Measurements from ENCODE around the gene ESR1. TPM values are rescaled to one million over a fixed set of nuclear protein-coding genes. Genes with fewer than 3 reads are reported as not detected.
"Not testable (repeated sequence)": the region's sequence is repeated elsewhere in the genome, so short reads cannot be mapped to it uniquely, and the experiment has no call there.

ESR1 gene
- total and polyA plus RNA-seq, 4 donors, result 0.05 to 16.1 (median 6.3) TPM

GRCh38 chr6:152136449-152136825, 329.0 kb downstream of the ESR1 start:
- H3K27ac ChIP-seq (ENCODE audit: low read depth in 1 of 2, low read length in 2 of 2), result no peak overlapping the region
- no peak overlapping the region for H3K9ac ChIP-seq (ENCODE audit: low read depth in 1 of 2, low read length in 2 of 2)
- H3K4me1 ChIP-seq (ENCODE audit: control insufficient read depth in 4 of 4, insufficient read depth in 4 of 4, low read length in 3 of 4), result no peaks in the 10 kb centered on the region
- H3K9me3 ChIP-seq (ENCODE audit: control insufficient read depth in 4 of 4, low read length in 3 of 4), result no peaks in the 10 kb centered on the region
- no peaks in the 10 kb centered on the region for H3K27me3 ChIP-seq (ENCODE audit: control insufficient read depth in 4 of 4, insufficient read depth in 4 of 4, low read length in 3 of 4)
- H3K36me3 ChIP-seq (ENCODE audit: control insufficient read depth in 4 of 4, insufficient read depth in 3 of 4, low read depth in 1 of 4, low read length in 3 of 4), result peaks cover 10 to 83% (median 76%) of the 10 kb centered on the region in 4 donors
- 93% methylated on average over 8 of the region's 8 CpGs for WGBS
- no peak for DNase-seq (ENCODE audit: low spot score)
- TF ChIP-seq FOXA1 (IDR thresholded peaks at IDR 0.05), result no peak
- TF ChIP-seq SP1 (IDR thresholded peaks at IDR 0.05), result no peak
- no peak for TF ChIP-seq RAD21 (IDR thresholded peaks at IDR 0.05)
- no peak for TF ChIP-seq NR2F2 (IDR thresholded peaks at IDR 0.05)
- no peak for TF ChIP-seq REST (IDR thresholded peaks at IDR 0.05)
- TF ChIP-seq HNF4G (IDR thresholded peaks at IDR 0.05), result no peak
- no peak for TF ChIP-seq HNF4A (conservative IDR thresholded peaks at IDR 0.05)
- TF ChIP-seq, protein P1, sequence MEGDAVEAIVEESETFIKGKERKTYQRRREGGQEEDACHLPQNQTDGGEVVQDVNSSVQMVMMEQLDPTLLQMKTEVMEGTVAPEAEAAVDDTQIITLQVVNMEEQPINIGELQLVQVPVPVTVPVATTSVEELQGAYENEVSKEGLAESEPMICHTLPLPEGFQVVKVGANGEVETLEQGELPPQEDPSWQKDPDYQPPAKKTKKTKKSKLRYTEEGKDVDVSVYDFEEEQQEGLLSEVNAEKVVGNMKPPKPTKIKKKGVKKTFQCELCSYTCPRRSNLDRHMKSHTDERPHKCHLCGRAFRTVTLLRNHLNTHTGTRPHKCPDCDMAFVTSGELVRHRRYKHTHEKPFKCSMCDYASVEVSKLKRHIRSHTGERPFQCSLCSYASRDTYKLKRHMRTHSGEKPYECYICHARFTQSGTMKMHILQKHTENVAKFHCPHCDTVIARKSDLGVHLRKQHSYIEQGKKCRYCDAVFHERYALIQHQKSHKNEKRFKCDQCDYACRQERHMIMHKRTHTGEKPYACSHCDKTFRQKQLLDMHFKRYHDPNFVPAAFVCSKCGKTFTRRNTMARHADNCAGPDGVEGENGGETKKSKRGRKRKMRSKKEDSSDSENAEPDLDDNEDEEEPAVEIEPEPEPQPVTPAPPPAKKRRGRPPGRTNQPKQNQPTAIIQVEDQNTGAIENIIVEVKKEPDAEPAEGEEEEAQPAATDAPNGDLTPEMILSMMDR (IDR thresholded peaks at IDR 0.05; ENCODE audit: low read depth, low read length, missing input control), result no peak
- TF ChIP-seq RXRA (IDR thresholded peaks at IDR 0.05), result no peak
- TF ChIP-seq GABPA (IDR thresholded peaks at IDR 0.05 in 1 of 2, conservative IDR thresholded peaks at IDR 0.05 in 1 of 2), result no peak
- H3K4me3 ChIP-seq (ENCODE audit: low read depth in 1 of 3, low read length in 3 of 3), result no peak overlapping the region

DNA sequence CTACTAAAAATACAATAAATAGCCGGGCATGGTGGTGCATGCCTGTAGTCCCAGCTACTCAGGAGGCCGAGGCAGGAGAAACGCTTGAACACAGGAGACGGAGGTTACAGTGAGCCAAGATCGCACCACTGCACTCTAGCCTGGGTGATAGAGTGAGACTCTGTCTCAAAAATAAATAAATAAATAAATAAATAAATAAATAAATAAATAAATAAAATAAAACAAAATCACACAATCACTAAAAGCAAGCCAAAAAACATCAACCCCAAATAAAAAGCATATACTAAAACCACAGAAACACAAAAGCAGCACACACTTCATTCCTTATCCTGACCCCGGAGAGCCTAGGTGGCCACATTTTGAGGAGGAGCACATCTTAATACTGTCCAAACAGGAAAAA, 330.9 kb downstream of the ESR1 start:
- 98% methylated on average over 6 of the region's 6 CpGs for WGBS
- H3K9ac ChIP-seq (ENCODE audit: low read depth in 1 of 2, low read length in 2 of 2); H3K9me3 ChIP-seq (ENCODE audit: control insufficient read depth in 4 of 4, low read length in 3 of 4); H3K27me3 ChIP-seq (ENCODE audit: control insufficient read depth in 4 of 4, insufficient read depth in 4 of 4, low read length in 3 of 4); H3K4me3 ChIP-seq (ENCODE audit: low read depth in 1 of 3, low read length in 3 of 3); H3K4me1 ChIP-seq (ENCODE audit: control insufficient read depth in 4 of 4, insufficient read depth in 4 of 4, low read length in 3 of 4); H3K27ac ChIP-seq (ENCODE audit: low read depth in 1 of 2, low read length in 2 of 2); DNase-seq (ENCODE audit: low spot score): not testable (repeated sequence)
- H3K36me3 ChIP-seq (ENCODE audit: control insufficient read depth in 4 of 4, insufficient read depth in 3 of 4, low read depth in 1 of 4, low read length in 3 of 4), result peaks cover 5 to 74% (median 68%) of the 10 kb centered on the region in 4 donors

GRCh38 chr6:152142105-152142504, 334.6 kb downstream of the ESR1 start:
- H3K9me3 ChIP-seq (ENCODE audit: control insufficient read depth in 4 of 4, low read length in 3 of 4), result no peaks in the 10 kb centered on the region
- TF ChIP-seq HNF4A (conservative IDR thresholded peaks at IDR 0.05), result no peak
- no peak for TF ChIP-seq EGR1 (IDR thresholded peaks at IDR 0.05; ENCODE audit: low read depth in 2 of 2)
- TF ChIP-seq HNF4G (IDR thresholded peaks at IDR 0.05), result no peak
- TF ChIP-seq, protein P1 (IDR thresholded peaks at IDR 0.05; ENCODE audit: low read depth, low read length, missing input control), result no peak
- TF ChIP-seq RAD21 (IDR thresholded peaks at IDR 0.05), result no peak
- WGBS, result 76% methylated on average over 5 of the region's 5 CpGs

More at GRCh38 chr6:152142105-152142504, 334.6 kb downstream of the ESR1 start:
- no peak overlapping the region for H3K27ac ChIP-seq (ENCODE audit: low read depth in 1 of 2, low read length in 2 of 2)
- no peak overlapping the region for H3K9ac ChIP-seq (ENCODE audit: low read depth in 1 of 2, low read length in 2 of 2)
- H3K4me3 ChIP-seq (ENCODE audit: low read depth in 1 of 3, low read length in 3 of 3), result no peak overlapping the region
- no peak for DNase-seq (ENCODE audit: low spot score)
- H3K36me3 ChIP-seq (ENCODE audit: control insufficient read depth in 4 of 4, insufficient read depth in 3 of 4, low read depth in 1 of 4, low read length in 3 of 4), result peaks cover 3 to 72% (median 52%) of the 10 kb centered on the region in 4 donors
- no peaks in the 10 kb centered on the region for H3K4me1 ChIP-seq (ENCODE audit: control insufficient read depth in 4 of 4, insufficient read depth in 4 of 4, low read length in 3 of 4)
- no peaks in the 10 kb centered on the region for H3K27me3 ChIP-seq (ENCODE audit: control insufficient read depth in 4 of 4, insufficient read depth in 4 of 4, low read length in 3 of 4)
